IgD-negative memory B cell (primary cell): ENCODE data around the gene IQSEC1. TPM values are rescaled to one million over a fixed set of nuclear protein-coding genes. Genes with fewer than 3 reads are reported as not detected.

Experiments
- H3K27ac Mint-ChIP-seq, 3 donors: one replicate each; pipeline ENCODE4 v1.8.0; 2020 to 2022; ENCODE audit warnings: mild to moderate bottlenecking in 3 of 3, mixed read lengths in 3 of 3, moderate library complexity in 1 of 3
- H3K27me3 Mint-ChIP-seq: one replicate; pipeline ENCODE4 v1.8.0; 2021; ENCODE audit warnings: mixed read lengths
- H3K36me3 Mint-ChIP-seq: one replicate; pipeline ENCODE4 v1.8.0; 2020; ENCODE audit warnings: mild to moderate bottlenecking, mixed read lengths
- H3K4me1 Mint-ChIP-seq, 3 donors: one replicate each; pipeline ENCODE4 v1.8.0; 2020 to 2022; ENCODE audit warnings: mixed read lengths in 3 of 3, mild to moderate bottlenecking in 1 of 3
- H3K4me3 Mint-ChIP-seq, 4 donors: one replicate each; pipeline ENCODE4 v1.8.0; 2020 to 2022; ENCODE audit warnings: mild to moderate bottlenecking in 4 of 4, mixed read lengths in 4 of 4, moderate library complexity in 3 of 4
- H3K9me3 Mint-ChIP-seq, 3 donors: one replicate each; pipeline ENCODE4 v1.8.0; 2020 to 2021; ENCODE audit warnings: mixed read lengths in 3 of 3, mild to moderate bottlenecking in 1 of 3
- polyA plus RNA-seq: library from polyadenylated mRNA; unstranded; fragments of 300-500 nt; fragmentation: Illumina TruSeq; gene quantifications from one replicate; pipeline ENCODE4 v1.2.3, GENCODE V29; 2021

The IQSEC1 gene
- polyA plus RNA-seq, 1 donor from 2014 or later = 52.5 TPM

- H3K4me3 Mint-ChIP-seq = peak overlapping the region in 1 of 4 donors; percentile 24
- no peaks in the 10 kb centered on the region for H3K27me3 Mint-ChIP-seq
- peaks cover 40 to 53% (median 42%) of the 10 kb centered on the region in 3 donors for H3K4me1 Mint-ChIP-seq
- H3K9me3 Mint-ChIP-seq = no peaks in the 10 kb centered on the region
- H3K27ac Mint-ChIP-seq = peak overlapping the region; percentile 31 to 61 (median 53)
- no peaks in the 10 kb centered on the region for H3K36me3 Mint-ChIP-seq
These were observed 91.6 kb downstream of the IQSEC1 start for GRCh38 chr3:12981306-12982275.

GRCh38 chr3:12980596-12981290 lies 92.5 kb downstream of the IQSEC1 start:
- Mint-ChIP-seq H3K27me3 (no peaks in the 10 kb centered on the region), H3K4me3 (no peak overlapping the region)

GRCh38 chr3:12979947-12980487 lies 93.2 kb downstream of the IQSEC1 start:
- no peaks in the 10 kb centered on the region for H3K9me3 Mint-ChIP-seq
- no peaks in the 10 kb centered on the region for H3K36me3 Mint-ChIP-seq

More at GRCh38 chr3:12980596-12981290, 92.5 kb downstream of the IQSEC1 start:
- Mint-ChIP-seq H3K27ac (peak overlapping the region in 2 of 3 donors; percentile 53 to 61), H3K4me1 (peaks cover 41 to 53% (median 45%) of the 10 kb centered on the region in 3 donors), H3K36me3 (no peaks in the 10 kb centered on the region), H3K9me3 (no peaks in the 10 kb centered on the region)

GRCh38 chr3:12979151-12979946 lies 93.9 kb downstream of the IQSEC1 start:
- no peaks in the 10 kb centered on the region for H3K36me3 Mint-ChIP-seq
- H3K27ac Mint-ChIP-seq = peak overlapping the region in 1 of 3 donors; percentile 77
- no peak overlapping the region for H3K4me3 Mint-ChIP-seq
- H3K9me3 Mint-ChIP-seq = no peaks in the 10 kb centered on the region
- peaks cover 44 to 54% (median 51%) of the 10 kb centered on the region in 3 donors for H3K4me1 Mint-ChIP-seq
- H3K27me3 Mint-ChIP-seq = no peaks in the 10 kb centered on the region

More at GRCh38 chr3:12979947-12980487, 93.2 kb downstream of the IQSEC1 start:
- no peaks in the 10 kb centered on the region for H3K27me3 Mint-ChIP-seq
- peaks cover 41 to 53% (median 50%) of the 10 kb centered on the region in 3 donors for H3K4me1 Mint-ChIP-seq
- no peak overlapping the region for H3K27ac Mint-ChIP-seq
- H3K4me3 Mint-ChIP-seq = no peak overlapping the region

- Mint-ChIP-seq H3K27me3 (no peaks in the 10 kb centered on the region), H3K27ac (peak overlapping the region; percentile 9 to 77 (median 59)), H3K9me3 (no peaks in the 10 kb centered on the region), H3K4me1 (peaks cover 43 to 55% (median 51%) of the 10 kb centered on the region in 3 donors), H3K36me3 (no peaks in the 10 kb centered on the region), H3K4me3 (no peak overlapping the region)
These were observed 94.5 kb downstream of the IQSEC1 start for GRCh38 chr3:12978682-12979081.

GRCh38 chr3:12977117-12977808 lies 96.0 kb downstream of the IQSEC1 start:
- no peak overlapping the region for H3K4me3 Mint-ChIP-seq
- H3K36me3 Mint-ChIP-seq = no peaks in the 10 kb centered on the region
- H3K4me1 Mint-ChIP-seq = peaks cover 37 to 50% (median 49%) of the 10 kb centered on the region in 3 donors
- no peaks in the 10 kb centered on the region for H3K9me3 Mint-ChIP-seq
- no peaks in the 10 kb centered on the region for H3K27me3 Mint-ChIP-seq
- H3K27ac Mint-ChIP-seq = peak overlapping the region in 2 of 3 donors; percentile 28 to 82

GRCh38 chr3:12975748-12976522 lies 97.3 kb downstream of the IQSEC1 start:
- H3K4me1 Mint-ChIP-seq = peaks cover 35 to 51% (median 40%) of the 10 kb centered on the region in 3 donors
- H3K36me3 Mint-ChIP-seq = no peaks in the 10 kb centered on the region
- peak overlapping the region in 2 of 3 donors; percentile 7 to 53 for H3K27ac Mint-ChIP-seq
- H3K27me3 Mint-ChIP-seq = no peaks in the 10 kb centered on the region
- no peaks in the 10 kb centered on the region for H3K9me3 Mint-ChIP-seq
- peak overlapping the region in 1 of 4 donors; percentile 68 for H3K4me3 Mint-ChIP-seq

- Mint-ChIP-seq H3K36me3 (no peaks in the 10 kb centered on the region), H3K9me3 (no peaks in the 10 kb centered on the region)
These were observed 98.4 kb downstream of the IQSEC1 start for GRCh38 chr3:12974819-12975218.

GRCh38 chr3:12974334-12974733 lies 98.9 kb downstream of the IQSEC1 start:
- H3K9me3 Mint-ChIP-seq = no peaks in the 10 kb centered on the region
- peak overlapping the region; percentile 14 to 76 (median 53) for H3K27ac Mint-ChIP-seq
- peak overlapping the region in 2 of 4 donors; percentile 50 to 65 for H3K4me3 Mint-ChIP-seq
- peaks cover 28 to 57% (median 43%) of the 10 kb centered on the region in 3 donors for H3K4me1 Mint-ChIP-seq
- no peaks in the 10 kb centered on the region for H3K36me3 Mint-ChIP-seq
- no peaks in the 10 kb centered on the region for H3K27me3 Mint-ChIP-seq

More at GRCh38 chr3:12974819-12975218, 98.4 kb downstream of the IQSEC1 start:
- Mint-ChIP-seq H3K4me1 (peaks cover 29 to 55% (median 45%) of the 10 kb centered on the region in 3 donors), H3K4me3 (peak overlapping the region in 1 of 4 donors; percentile 31), H3K27me3 (no peaks in the 10 kb centered on the region), H3K27ac (peak overlapping the region; percentile 14 to 76 (median 47))

GRCh38 chr3:12973827-12974226 lies 99.4 kb downstream of the IQSEC1 start:
- no peaks in the 10 kb centered on the region for H3K27me3 Mint-ChIP-seq
- no peaks in the 10 kb centered on the region for H3K9me3 Mint-ChIP-seq
- H3K4me1 Mint-ChIP-seq = peaks cover 32 to 61% (median 42%) of the 10 kb centered on the region in 3 donors
- H3K36me3 Mint-ChIP-seq = no peaks in the 10 kb centered on the region
- H3K4me3 Mint-ChIP-seq = peak overlapping the region in 2 of 4 donors; percentile 50 to 65
- H3K27ac Mint-ChIP-seq = peak overlapping the region; percentile 14 to 76 (median 53)

GRCh38 chr3:12972781-12973702 lies 100.2 kb downstream of the IQSEC1 start:
- Mint-ChIP-seq H3K27ac (peak overlapping the region; percentile 8 to 67 (median 14)), H3K36me3 (no peaks in the 10 kb centered on the region), H3K9me3 (no peaks in the 10 kb centered on the region), H3K4me1 (peaks cover 36 to 67% (median 49%) of the 10 kb centered on the region in 3 donors), H3K27me3 (no peaks in the 10 kb centered on the region), H3K4me3 (peak overlapping the region in 2 of 4 donors; percentile 5 to 65)

GRCh38 chr3:12972043-12972442 lies 101.2 kb downstream of the IQSEC1 start:
- Mint-ChIP-seq H3K27ac (no peak overlapping the region), H3K4me1 (peaks cover 37 to 62% (median 41%) of the 10 kb centered on the region in 3 donors), H3K36me3 (no peaks in the 10 kb centered on the region), H3K9me3 (no peaks in the 10 kb centered on the region), H3K27me3 (no peaks in the 10 kb centered on the region), H3K4me3 (no peak overlapping the region)
